SHP77 (cell line): ENCODE measurements around the gene ASCL4.

Source experiments
- DNase-seq, 2 experiments: peaks; one replicate each; lab custom pipeline; 2025; lab: John Stamatoyannopoulos, UW

The ASCL4 gene

DNA sequence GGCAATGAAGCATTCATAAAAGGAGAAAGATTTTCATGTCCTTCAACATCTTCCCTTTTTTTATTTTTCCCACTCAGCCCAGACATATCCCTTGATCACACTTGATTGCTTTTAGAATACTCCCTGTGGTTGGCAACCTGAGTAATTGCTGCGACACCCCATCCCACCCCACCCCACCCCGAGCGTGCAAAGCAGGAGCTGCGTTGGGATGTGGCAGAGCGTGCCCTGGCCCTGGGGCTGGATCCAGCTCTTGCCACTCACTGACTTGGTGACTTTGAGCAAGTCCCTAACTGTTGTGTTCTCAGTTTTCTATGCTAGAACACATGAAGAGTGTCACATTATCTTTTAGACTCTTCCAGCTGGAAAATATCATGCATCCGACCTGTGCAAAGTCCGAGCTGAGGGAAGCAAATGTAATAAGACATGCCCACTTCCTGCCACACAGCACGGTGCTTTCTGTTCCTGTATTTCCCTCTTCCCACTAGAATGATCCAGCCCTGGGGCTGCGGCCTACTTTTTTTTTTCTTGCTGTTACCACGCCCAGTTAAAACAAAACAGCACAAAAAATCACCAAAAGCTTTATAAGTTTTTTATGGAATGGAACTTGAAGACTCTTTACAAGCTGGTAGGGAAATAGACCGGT lies 4.0 kb downstream of the ASCL4 start:
- DNase-seq, result no peak

DNA sequence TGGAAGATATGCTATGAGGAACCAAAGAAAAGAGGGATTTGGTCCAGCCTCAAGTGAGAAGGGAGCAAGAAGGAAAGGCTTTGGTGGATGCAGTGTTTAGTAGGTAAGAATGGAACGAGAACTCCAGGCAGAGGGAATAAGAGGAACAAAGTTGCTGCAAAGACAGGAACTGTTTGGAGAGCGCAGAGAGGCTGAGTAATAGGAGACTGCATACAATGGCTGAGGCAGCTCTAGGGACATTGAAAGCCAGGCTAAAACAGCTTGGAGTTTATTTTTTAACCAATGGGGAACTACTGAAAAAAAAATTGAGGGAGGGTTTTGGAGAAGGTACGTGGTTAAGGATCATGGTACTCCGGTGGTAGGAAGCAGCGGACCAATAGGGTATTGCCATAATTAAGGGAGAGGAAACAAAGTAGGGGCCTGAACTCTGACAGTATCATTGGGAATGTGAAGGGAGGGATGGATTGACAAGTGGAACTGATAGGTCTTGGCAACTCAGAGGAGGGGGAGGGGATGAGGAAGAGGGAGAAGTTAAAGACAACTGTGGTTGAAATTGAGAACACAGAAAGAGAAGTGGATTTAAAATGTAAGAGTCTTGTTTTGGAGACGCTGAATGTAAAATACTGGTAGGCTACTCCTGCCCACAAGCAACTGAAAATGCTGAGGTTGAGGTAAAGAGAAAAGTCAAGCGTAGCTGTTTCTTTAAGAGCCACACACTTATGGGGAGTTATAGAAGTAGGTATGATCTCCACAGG lies 4.8 kb downstream of the ASCL4 start:
- no peak for DNase-seq

DNA sequence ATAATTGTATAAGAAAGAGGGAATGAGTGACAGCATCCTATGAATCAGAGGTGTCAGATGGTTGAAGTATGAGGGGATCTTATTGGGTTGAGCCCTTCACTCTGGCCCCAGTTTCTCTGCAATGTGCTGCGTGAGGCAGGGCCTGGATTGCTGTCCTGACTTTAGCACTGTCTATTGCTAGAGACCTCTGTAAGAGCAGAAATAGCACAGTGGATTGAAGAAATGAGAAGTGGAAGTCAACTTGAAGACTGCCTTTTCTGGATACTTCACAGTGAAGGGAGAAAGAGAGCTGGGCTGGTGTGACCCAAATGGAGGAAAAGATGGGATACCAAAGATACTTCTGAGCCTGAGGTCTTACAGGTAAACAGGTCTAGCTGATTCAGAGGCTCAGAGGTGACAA lies 5.8 kb downstream of the ASCL4 start:
- no peak for DNase-seq

DNA sequence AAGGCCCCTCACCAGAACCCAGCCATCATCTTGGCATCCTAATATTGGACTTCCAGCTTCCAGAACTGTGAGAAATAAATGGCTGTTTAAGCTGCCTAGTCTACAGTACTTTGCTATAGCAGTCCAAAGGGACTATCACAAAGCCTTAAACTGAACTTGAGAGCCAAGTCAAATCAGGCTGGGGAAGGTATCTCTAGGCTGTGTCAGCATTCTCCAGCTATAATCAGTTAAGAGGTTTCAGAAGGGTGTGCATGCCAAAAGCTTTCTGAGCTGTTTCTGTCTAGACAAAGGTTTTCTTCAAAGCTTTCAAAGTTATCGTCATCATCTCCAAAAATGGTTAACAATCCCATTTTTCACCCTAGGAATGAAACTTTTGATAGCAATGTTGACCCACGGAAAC lies 7.6 kb downstream of the ASCL4 start:
- no peak for DNase-seq

DNA sequence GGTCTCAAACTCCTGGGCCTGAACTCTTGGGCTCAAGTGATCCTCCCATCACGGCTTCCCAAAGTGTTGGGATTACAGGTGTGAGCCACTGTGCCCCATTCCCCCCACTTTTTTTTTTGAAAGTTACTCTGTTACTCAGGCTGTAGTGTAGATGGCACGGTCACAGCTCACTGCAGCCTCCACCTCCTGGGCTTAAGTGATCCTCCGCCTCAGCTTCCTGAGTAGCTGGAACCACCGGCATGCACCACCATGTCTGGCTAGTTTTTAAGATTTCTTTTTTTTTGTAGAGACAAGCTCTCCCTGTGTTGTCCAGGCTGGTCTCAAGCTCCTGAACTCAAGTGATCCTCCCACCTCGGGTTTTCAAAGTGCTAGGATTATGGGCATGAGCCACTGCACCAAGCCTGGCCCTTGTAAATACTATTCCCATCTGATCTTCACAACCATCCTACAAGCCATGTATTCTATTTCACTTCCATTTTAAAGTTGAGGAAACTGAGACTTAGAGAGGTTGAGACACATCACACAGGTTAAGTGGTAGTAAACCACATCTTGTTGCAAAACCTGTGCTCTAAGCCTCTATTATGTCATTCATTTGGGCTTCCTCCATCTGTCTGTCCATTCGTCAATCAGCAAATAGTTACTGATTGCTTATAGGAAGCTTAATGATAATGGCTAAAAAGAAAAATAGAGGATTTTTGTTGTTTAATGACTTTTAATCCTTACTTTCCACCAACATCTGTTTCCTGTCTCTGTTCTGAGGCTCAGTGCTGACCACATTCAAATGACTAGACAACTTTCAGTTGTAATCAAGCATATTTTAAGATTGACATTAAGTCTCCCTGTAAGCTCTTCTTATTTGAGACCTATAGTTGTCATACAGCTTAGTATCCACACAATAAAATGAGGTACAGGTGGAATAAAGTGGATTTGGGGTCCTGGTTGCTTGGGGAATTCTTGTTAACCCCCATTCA lies 9.2 kb downstream of the ASCL4 start:
- DNase-seq, result no peak

DNA sequence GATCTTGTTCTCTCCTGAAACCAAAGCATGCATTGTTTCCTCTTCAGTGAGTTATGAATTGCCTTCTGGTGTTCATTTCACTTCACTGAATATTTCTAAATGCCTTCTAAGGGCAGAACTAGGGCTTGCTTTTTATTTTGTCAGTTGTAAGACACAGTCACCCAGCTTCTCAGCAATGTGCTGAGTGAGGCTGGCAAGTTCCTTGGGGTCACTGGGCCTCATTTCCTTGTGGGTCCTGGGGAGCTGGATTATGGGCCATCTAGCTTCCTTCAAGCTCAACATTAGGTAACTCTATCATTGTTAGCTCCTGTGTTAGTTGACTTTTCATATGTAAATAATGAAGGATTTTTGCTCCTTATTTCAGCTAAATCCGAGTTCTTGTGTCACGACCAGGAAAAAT lies 13.8 kb downstream of the ASCL4 start:
- DNase-seq, result no peak

DNA sequence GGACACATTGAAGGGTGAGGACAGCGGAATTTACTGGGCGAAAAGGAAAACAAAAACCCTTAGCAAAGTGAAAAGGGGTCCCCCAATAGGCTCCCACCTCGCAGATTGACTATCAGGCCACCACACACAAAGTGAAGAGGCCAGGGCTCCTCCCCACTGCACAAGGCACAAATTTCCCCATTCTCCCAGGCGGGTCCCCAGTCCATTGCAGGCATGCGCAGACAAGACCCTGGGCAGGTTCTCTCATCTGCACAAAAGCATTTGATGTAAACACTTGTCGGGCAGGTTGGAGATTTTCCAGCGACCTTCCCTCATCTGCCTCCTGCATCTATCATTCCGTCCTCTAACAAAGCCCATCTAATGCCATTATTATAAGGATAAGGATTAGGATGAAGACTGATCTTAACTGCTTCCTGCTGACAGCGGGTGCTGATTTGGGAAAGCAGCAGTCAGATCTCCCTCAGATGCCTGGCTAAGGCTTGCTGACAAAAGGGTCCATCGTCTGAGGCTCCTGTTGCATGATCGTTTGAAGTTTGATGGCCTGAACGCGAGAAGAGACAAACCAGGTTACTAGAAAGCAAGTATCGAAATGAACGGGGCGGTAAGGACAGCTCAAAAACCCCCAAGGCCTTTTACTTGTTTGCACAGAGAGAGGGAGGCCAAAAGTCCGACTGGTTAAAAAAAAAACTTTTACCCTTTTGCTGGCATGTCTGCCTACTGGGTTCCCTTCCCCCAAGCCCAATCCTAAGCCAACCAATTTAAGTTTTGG lies 14.4 kb downstream of the ASCL4 start:
- DNase-seq, result no peak

DNA sequence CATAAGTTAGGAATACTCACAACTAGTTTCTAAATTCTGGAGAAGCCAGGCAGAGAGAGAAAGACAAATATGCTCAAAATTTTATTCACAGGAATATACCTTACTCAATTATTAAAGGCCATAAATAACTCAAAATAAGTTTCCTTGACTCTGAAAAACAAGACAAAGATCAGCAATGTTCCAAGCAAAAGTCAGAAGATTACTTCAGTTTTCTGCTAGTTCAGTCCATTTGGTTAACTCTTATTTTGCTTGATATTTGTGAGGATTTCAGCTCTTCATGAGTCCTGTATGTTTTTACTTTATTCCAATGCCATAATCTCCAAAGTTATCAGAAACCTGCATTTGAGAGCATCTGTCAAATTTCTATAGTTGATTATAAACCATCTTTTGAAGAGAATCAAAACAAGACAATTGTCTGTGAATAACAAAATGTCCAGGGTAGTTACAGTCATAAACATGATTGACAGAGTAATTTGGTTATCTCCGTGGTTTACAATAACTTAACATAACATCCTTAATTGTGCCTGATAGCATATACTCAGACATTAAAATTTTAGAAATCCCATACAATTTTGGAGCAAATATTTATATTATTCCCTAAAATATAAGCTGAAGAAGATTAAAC lies 17.1 kb downstream of the ASCL4 start:
- DNase-seq, result no peak

DNA sequence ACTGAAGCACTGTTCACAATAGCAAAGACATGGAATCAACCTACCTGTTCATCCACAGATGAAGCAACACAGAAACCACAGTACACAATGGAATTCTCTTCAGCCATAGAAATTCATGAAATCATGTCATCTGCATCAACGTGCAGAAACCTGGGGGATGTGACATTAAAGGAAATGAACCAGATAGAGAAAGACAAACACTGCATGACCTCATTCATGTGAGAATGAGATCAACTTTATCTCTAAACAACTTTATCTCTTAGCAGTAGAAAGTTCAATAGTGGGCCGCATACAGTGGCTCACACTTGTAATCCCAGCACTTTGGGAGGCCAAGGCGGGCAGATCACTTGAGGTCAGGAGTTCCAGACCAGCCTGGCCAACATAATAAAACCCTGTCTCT lies 19.9 kb downstream of the ASCL4 start:
- no peak for DNase-seq

DNA sequence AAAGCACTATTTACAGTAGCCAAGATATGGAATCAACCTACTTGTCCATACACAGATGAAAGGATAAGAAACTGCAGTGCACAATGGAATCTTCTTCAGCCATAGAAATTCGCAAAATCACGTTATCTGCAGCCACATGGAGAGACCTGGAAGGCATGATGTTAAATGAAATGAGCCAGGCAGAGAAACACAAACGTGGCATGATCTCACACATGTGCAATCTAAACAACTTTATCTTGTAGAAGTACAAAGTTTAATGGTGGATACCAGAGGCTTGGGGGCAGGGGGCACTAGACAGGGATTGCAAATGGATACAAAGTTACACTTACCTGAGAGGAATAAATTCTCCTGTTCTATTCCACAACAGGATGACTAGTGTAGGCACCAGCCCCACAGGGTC lies 24.1 kb downstream of the ASCL4 start:
- no peak for DNase-seq

DNA sequence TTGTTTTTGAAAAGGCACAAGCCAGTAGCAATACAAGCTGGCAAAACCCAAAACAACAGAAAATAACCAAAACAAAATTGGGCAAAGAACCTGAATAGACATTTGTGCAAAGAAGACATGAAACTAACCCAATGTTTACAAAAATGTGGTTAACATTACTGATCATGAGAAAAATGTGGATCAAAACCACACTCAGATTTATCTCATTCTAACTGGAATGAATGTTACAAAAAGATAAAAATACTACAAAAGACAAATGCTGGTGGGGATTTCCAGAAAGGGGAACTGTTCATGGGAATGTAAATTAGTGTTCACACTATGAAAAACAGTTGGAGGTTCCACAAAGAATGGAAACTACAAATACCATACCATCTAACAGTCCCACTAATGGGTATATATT lies 26.6 kb downstream of the ASCL4 start:
- no peak for DNase-seq

DNA sequence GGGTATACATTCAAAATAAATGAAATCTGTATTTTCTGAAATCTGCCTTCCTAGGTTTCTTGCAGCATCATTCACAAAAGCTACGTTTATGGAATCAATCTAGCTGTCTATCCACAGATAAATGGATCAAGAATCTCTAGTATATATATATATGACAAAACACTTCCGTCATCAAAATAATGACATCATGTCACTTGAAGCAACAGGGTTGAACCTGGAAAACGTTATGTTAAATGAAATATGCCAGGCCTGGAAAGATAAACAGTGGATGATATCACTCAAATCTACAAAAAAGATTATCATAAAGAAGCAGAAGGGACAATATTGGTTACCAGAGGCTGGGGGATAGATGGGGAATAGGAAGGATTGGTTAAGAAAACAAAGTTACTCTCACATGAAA lies 28.6 kb downstream of the ASCL4 start:
- no peak for DNase-seq

DNA sequence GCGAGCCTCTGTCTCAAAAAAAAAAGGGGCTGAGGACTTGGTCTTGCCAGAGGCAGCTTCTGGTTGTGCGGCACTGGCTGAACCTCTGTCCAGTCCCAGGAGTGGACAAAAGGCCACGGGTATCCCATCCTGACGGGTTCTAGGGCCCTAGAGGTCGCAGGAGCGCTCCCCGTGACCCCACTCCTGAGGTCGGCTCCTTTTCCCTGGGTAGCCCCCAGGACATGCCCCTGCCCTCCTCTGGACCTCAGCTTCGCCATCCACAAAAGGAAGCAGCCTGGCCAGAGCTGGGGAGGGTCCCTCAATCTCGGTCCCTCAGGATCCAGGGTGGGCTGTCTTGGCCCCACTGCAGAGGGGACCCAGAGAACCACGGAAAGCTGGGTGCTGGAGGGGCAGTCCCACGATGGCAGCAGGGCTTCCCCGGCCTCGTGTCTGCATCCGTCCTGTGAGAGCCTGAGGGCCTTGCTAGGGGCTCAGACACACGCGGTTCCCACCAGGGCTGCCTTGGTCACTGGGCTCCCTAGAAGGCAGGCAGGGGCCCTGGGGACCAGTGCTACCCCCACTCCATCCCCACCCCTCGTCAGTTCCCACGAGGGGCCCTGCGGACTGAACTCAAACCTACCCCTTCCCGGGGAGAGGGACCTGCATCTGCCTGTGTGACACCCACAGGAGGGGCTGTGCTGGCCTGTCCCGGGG lies 31.1 kb downstream of the ASCL4 start:
- DNase-seq, result no peak

DNA sequence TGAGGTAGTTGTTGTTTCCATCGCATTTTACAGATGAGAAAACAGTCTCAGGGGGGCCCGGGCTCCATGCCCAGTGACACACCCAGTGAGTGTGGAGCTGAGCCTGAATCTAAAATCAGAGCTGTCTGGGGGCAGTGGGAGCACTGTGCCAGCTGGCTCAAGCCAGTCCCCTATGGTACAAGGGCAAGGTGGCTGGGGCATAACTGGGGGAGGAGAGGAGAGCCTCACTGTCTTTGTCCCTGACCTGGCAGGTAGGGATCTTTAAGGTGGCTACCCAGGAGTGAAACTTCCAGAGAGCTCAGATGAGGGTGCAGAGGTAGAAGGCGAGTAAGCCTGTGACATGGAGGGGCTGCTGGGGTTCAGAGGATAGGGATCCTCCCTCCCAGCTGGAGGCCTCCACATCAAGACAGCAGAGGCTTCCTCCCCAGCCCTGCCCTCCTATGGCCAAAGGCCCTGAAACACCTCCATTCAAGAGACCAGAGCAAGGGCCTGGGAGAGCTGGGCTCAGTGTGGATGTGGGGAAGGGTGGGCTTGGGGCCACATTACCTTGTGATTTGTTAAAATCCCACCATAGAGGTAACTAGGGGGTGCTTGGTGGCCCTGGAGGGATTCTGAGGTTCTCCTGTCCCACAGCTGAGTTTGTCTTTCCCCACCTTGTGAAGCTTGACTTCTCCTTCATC lies 33.1 kb downstream of the ASCL4 start:
- no peak for DNase-seq

DNA sequence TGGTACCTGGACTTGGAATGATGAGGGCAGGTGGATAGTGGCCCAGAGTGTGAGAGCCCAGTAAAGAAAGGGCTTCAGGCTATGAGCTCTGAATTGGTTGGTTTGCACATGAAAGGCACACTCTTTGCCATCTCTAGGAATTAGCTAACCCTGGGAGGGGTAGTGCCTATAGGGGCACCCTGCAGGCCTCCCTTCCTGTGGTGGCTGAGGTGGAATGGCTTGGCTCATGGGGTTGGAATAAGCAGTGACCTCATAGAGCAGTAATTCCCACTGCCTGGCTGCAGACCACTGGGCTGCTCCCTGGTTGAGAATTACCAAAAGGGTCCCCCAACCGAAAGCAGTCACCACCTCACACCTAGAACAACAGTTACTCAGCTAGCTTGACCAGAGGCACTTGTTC lies 42.7 kb downstream of the ASCL4 start:
- no peak for DNase-seq

DNA sequence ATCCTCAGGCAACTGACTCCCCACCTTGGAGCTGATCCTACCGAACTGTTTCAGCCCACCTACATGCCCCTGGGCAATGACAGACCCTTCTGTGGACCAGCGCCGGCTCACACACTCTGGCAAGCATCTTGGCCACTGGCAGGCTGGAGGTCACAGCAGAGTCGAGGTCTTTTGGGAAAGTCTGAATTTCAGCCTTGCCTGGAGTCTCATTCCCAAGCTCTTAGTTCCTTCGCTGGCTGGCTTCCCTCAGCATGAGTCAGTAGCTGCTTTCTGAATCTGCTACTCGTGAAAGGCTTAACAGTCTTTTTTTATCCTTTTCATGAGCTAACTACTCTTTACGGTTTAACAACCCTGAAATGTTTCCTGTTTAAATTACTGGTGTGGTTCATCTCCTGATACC lies 44.5 kb downstream of the ASCL4 start:
- no peak for DNase-seq

DNA sequence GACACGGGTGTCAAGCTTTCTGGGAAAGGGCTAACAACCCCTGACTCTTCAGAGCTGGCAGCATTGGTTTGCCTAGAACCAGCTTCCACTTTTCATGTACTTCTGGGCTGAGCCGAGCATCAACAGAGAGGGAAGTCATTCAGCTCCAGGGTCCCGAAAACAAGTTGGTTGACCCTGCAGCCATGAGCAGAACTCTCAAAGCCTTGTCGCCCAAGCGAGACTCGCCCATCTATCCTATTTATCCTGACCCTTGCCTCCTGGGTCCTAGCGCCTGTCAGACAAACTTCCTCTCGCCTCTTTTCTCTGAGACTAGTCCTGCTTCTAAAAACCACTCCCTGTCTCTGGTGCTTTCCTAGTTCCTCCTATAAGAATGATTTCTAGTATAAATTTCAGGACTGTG lies 47.9 kb downstream of the ASCL4 start:
- DNase-seq, result no peak
